HG03575 (cell line): ENCODE results near the gene CLIC3.

ENCODE experiments used
- ATAC-seq: cut with Tn5 transposase; IDR thresholded peaks from one replicate; pipeline ENCODE4 v1.9.1; 2021; ENCODE audit not compliant: unreplicated experiment, insufficient number of reproducible peaks, low FRiP score; ENCODE audit errors: extremely low read depth

Gene CLIC3

DNA sequence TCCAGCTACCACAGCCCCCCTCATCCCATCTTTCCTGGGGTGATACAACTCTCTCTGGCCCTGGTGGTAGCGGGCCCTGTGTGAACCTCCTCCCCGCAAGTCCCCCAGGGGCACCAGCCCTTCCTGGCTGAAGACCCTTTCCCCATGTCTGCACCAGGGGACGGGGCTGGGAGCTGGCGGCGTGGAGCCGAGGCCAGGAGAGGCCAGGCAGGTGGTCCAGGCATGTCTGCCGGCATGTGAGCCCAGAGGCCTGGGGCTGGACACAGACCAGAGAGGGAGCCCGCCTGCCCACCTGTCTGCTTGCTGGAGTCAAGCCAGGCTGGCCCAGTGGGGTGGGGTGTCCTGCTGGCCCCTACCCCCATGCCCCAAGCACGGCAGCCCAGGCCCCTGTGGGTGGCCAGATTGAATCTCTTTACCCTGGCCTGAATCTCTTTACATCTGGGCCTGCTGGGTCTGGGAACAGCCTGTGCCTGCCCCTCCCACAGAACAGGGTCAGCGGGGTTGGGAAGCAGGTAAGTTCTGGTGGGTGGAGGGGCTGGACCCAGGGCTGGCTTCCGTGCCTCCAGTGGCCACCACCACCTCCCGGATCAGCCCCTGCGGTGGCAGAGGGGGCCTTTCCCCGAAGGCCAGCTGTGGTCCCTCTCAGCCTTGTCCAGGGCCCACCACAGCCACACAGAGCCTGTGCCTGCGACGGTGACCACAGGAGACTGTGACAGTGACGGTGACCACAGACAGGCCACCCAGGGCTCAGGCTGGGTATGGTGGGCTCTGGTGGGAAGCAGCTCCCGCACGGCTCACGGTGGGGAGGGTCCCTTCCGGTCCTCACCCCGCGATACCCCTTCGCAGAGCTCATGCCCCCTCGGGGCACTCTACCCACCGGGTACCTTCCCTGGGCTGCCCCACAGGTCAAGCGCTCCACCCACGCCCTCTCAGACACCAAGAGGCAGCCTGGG lies 37.2 kb downstream of the CLIC3 start:
- ATAC-seq: no peak

GRCh38 chr9:136958473-136958872 lies 37.9 kb downstream of the CLIC3 start:
- ATAC-seq: no peak

DNA sequence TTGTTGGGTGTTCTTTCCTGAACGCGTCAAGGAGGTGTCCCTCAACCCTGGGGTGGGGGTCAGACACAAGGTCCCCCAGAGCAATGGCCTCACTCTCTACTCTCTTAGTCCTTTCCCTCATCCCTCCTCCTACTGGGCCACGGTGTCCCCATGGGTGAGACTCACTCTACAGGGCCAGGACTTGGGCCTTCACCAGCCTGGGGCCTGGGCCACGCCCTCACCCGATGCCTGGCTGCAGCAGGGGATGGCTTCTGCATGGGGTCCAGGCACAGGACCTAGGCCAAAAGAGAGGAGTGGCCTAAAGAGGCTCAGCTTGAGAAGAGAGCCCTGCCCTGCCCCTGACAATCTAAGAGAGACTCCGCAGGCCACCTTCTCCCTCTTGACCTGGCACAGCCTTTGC lies 38.5 kb downstream of the CLIC3 start:
- no peak for ATAC-seq

DNA sequence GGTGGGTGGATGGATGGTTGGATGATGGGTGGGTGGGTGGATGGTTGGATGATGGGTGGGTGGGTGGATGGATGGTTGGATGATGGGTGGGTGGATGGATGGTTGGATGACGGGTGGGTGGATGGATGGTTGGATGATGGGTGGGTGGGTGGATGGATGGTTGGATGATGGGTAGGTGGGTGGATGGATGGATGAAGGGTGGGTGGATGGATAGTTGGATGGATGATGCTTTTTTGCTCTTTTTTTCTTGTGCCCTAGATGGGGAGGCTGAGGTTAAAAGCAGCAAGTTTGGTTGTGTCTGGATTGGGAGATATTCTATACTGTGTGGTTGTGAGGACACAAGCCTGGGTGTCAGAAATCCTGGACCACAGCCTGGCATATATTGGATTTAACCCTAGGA lies 38.9 kb downstream of the CLIC3 start:
- no peak for ATAC-seq

GRCh38 chr9:136956604-136957003 lies 39.8 kb downstream of the CLIC3 start:
- ATAC-seq: no peak

- ATAC-seq: no peak
Measured at GRCh38 chr9:136955943-136956335, 40.4 kb downstream of the CLIC3 start.

DNA sequence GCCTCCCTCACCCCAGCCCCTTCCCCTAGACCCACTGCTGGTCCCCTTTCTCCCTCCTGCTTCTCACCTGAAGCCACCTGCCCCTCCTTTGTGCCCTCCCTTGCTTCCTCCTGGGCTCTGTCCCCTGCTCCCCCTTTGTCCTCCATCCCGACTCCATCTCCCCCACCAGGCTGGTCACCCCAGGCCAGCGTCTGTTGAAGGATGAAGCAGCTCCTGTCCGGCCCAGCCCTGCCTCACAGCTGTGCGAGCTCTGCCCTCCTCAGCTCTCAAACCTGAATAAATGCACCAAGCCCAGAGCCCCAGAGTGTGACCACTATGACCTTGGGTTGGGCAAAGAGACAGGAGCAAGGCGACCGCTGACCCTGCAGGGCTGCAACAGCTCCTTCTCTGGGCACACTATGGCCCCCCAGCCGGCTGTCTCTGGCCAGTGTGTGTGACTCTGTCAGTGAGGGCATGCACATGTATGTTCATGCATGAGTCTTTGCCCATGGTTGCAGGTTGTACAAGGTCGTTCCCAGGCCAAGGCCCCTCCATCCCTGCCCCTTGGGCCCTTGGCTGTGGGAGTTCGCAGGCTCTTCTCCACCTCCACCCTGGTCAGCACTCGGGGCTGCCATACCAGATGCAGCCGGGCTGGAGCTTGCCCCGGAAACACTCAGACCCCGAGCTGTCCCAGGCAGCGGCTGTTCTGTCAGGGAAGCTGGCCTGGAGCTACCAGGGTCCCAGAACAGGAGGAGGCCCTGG lies 41.0 kb downstream of the CLIC3 start:
- no peak for ATAC-seq

- ATAC-seq: no peak
Measured at GRCh38 chr9:136954270-136955083, 41.9 kb downstream of the CLIC3 start.

DNA sequence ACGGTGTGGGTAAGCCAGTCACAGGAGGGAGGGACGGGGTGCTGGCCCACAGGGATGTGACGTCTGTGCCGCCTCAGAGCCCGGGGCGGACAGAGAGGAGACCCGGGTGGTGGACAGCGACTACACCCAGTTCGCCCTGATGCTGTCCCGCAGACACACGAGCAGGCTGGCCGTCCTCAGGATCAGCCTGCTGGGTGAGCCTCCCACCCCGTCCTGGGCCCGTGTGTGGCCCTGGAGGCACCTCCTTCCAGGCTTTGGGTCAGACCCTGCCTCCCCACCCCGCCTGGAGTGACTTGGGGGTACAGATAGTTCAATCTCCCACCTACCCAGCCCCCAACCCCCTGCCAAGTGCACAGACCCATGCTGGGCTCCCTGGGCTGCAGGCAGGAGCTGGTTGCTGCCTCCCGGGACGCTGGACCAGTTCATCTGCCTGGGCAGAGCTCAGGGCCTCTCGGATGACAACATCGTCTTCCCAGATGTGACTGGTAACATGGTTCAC lies 42.5 kb downstream of the CLIC3 start:
- ATAC-seq: no peak

DNA sequence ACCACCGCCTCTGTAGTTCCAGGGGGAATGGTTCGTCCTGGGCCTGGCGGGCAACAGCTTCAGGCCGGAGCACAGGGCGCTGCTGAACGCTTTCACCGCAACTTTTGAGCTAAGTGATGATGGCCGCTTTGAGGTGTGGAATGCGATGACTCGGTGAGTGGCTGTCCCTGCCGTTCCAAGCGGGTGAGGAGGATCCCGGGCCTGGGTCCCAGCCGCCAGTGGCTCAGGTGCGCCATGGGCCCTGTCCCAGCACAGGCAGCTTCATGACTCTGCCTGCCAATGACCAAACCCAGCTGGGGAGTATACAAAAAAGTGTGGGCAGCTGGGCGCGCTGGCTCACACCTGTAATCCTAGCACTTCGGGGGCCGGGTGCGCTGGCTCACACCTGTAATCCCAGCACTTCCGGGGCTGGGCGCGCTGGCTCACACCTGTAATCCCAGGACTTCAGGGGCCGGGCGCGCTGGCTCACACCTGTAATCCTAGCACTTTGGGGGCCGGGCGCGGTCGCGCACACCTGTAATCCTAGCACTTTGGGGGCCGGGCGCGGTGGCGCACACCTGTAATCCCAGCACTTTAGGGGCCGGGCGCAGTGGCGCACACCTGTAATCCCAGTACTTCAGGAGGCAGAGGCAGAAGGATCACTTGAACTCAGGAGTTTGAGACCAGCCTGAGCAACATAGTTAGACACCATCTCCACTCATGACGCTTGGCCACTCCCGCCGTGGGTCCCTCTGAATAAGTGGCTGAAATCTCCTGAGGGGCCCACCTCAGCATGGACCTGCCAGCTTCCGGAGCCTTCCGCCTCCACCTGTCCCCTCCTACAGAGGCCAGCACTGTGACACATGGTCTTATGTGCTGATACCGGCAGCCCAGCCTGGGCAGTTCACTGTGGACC lies 43.2 kb downstream of the CLIC3 start:
- ATAC-seq: no peak

DNA sequence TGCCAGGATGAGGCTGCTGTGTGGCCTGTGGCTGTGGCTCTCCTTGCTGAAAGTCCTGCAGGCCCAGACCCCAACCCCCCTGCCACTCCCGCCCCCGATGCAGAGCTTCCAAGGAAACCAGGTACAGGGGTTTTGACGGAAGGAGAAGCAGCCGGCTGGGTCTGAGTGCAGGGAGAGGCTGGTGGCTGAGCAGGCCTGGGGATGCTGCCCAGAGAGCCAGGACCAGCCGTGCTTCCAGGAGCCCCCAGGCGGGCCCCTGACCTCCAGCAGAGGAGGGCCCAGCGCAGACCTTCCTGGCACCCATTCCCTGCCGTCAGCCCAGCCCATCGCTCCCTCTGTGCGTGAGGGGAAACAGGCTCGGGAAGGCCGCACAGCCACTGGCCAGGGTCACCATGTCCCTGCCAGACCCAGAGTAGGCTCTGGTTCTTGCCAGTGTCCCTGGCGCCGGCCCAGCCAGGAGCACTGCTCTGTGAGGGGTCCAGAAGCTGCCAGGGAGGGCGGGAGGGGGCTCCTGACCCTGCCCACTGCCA lies 44.0 kb downstream of the CLIC3 start:
- ATAC-seq: no peak

GRCh38 chr9:136951541-136952320 lies 44.6 kb downstream of the CLIC3 start, which contains the start of gene LCN12:
LCN12 (plus strand) TSS chr9:136952273; CDS start chr9:136952328, 55 bp downstream.
- ATAC-seq: no peak

GRCh38 chr9:136950656-136951276 lies 45.6 kb downstream of the CLIC3 start:
- ATAC-seq: no peak

- ATAC-seq: no peak
Measured at GRCh38 chr9:136949817-136950655, 46.3 kb downstream of the CLIC3 start.

- no peak for ATAC-seq
Measured at GRCh38 chr9:136949239-136949816, 47.0 kb downstream of the CLIC3 start.
